HepG2 (cell line): ENCODE measurements around the gene PAN2. TPM values are rescaled to one million over a fixed set of nuclear protein-coding genes. Genes with fewer than 3 reads are reported as not detected.
A peak's percentile ranks its signal among the peaks of the same experiment; 100 is the strongest.

Experiments
- BRCA1 ChIP-seq: sonication (generic); formaldehyde crosslinking; IDR thresholded peaks from 2 replicates; pipeline ENCODE4 v1.4.0; 2020; ENCODE audit warnings: missing genetic modification reagents
- DPF2 ChIP-seq: sonication (generic); formaldehyde crosslinking; IDR thresholded peaks from 2 replicates; pipeline ENCODE4 v1.4.0; 2020; ENCODE audit warnings: mild to moderate bottlenecking, low read depth, missing genetic modification reagents, borderline replicate concordance
- FOXA1 ChIP-seq, 2 experiments: fragments of 450-650 bp in 1 of 2; sonication (generic) in 1 of 2; formaldehyde crosslinking in 1 of 2; IDR thresholded peaks; 2 replicates each; pipeline versions ENCODE4 v1.4.0 to v1.6.1; 2016 to 2020; ENCODE audit warnings: missing genetic modification reagents in 1 of 2
- HNF4A ChIP-seq: sonication (generic); formaldehyde crosslinking; IDR thresholded peaks from 2 replicates; pipeline ENCODE4 v1.4.0; 2020; ENCODE audit warnings: missing genetic modification reagents
- RCOR2 ChIP-seq: IDR thresholded peaks from 2 replicates; pipeline ENCODE4 v1.6.1; 2016; ENCODE audit warnings: missing biosample characterization, missing genetic modification reagents
- RERE ChIP-seq: IDR thresholded peaks from 2 replicates; pipeline ENCODE4 v1.6.1; 2016; ENCODE audit warnings: low read depth, missing genetic modification reagents, missing compliant biosample characterization
- SOX5 ChIP-seq: IDR thresholded peaks from 2 replicates; pipeline ENCODE4 v1.6.1; 2016; ENCODE audit warnings: borderline replicate concordance
- SP5 ChIP-seq: IDR thresholded peaks from 2 replicates; pipeline ENCODE4 v1.6.1; 2016; ENCODE audit warnings: low read depth, borderline replicate concordance
- ZNF318 ChIP-seq: sonication (generic); formaldehyde crosslinking; IDR thresholded peaks from 2 replicates; pipeline ENCODE4 v1.4.0; 2020; ENCODE audit warnings: mild to moderate bottlenecking, missing genetic modification reagents
- ZNF362 ChIP-seq: sonication (generic); formaldehyde crosslinking; IDR thresholded peaks from 2 replicates; pipeline ENCODE4 v1.4.0; 2020; ENCODE audit warnings: missing genetic modification reagents, mild to moderate bottlenecking, borderline replicate concordance
- ZNF44 ChIP-seq: sonication (generic); formaldehyde crosslinking; IDR thresholded peaks from 2 replicates; pipeline ENCODE4 v1.5.1; 2020; ENCODE audit warnings: mild to moderate bottlenecking, missing genetic modification reagents
- ZNF543 ChIP-seq: sonication (generic); formaldehyde crosslinking; IDR thresholded peaks from 2 replicates; pipeline ENCODE4 v1.4.0; 2020; ENCODE audit warnings: mild to moderate bottlenecking, missing genetic modification reagents
- ZNF547 ChIP-seq: sonication (generic); formaldehyde crosslinking; IDR thresholded peaks from 2 replicates; pipeline ENCODE4 v1.5.1; 2020; ENCODE audit warnings: mild to moderate bottlenecking, missing genetic modification reagents
- polyA plus RNA-seq, 8 experiments: library from polyadenylated mRNA; depleted of rRNA in 3 of 8; stranded (reverse) in 7 of 8; unstranded in 1 of 8; fragments of >200 nt; fragmentation: Illumina TruSeq in 4 of 8; extraction: Trizol in 4 of 8; gene quantifications; 2 replicates each; pipeline versions ENCODE4 v1.2.1 to v1.2.3, GENCODE V29; 2011 to 2016; ENCODE audit warnings: low read depth in 4 of 8, missing spikeins in 1 of 8, mixed read lengths in 1 of 8; ENCODE audit not compliant: insufficient read depth in 1 of 8
- total RNA-seq, 5 experiments: library from RNA; depleted of rRNA; stranded (reverse); fragments of >200 nt; fragmentation: Illumina TruSeq; extraction: Trizol; gene quantifications; 2 replicates each; pipeline ENCODE4 v1.2.3, GENCODE V29; 2016; ENCODE audit warnings: low read depth in 1 of 5

PAN2 gene
- total and polyA plus RNA-seq, 2 of the 13 experiments (the other 11 are each of a cell fraction or from before 2014, with no cell fraction given) = 27.2 to 61.1 TPM

- no peak for TF ChIP-seq ZNF318
- no peak; the same call in 1 of the 2 replicates for TF ChIP-seq ZNF362 (CRISPR knock-in tag)
- peak; percentile 72 for TF ChIP-seq HNF4A (CRISPR knock-in tag)
- TF ChIP-seq RCOR2 (CRISPR knock-in tag) = peak; percentile 39; the same call in 1 of the 2 replicates
- 0 out of 2 replicates have a peak, but pooled peaks have one; percentile 39 for TF ChIP-seq ZNF547
- no peak for TF ChIP-seq ZNF44 (CRISPR knock-in tag)
- no peak for TF ChIP-seq SP5 (CRISPR knock-in tag)
- peak; percentile 68; the same call in 1 of the 2 replicates for TF ChIP-seq SOX5 (CRISPR knock-in tag)
- no peak for TF ChIP-seq ZNF543 (CRISPR knock-in tag)
- TF ChIP-seq BRCA1 (CRISPR knock-in tag) = no peak
- TF ChIP-seq DPF2 (CRISPR knock-in tag) = peak; percentile 67; the same call in 1 of the 2 replicates
- TF ChIP-seq FOXA1 (IDR thresholded peaks at IDR 0.05) = no peak
- TF ChIP-seq FOXA1 (CRISPR knock-in tag; IDR thresholded peaks at IDR 0.05) = peak; percentile 89
- TF ChIP-seq RERE (CRISPR knock-in tag) = peak; percentile 51; the same call in 1 of the 2 replicates
Observed at GRCh38 chr12:56362130-56363059, 28.6 kb upstream of the PAN2 start, which contains the start of gene APOF (continued).
